Measurements from ENCODE around the gene GALNT18. TPM values are rescaled to one million over a fixed set of nuclear protein-coding genes. Genes with fewer than 3 reads are reported as not detected.

Gene GALNT18
- 1.5 and 6.6 TPM in 2 replicates for total RNA-seq (2014; rRNA removed; shearing (Covaris generic))

DNA sequence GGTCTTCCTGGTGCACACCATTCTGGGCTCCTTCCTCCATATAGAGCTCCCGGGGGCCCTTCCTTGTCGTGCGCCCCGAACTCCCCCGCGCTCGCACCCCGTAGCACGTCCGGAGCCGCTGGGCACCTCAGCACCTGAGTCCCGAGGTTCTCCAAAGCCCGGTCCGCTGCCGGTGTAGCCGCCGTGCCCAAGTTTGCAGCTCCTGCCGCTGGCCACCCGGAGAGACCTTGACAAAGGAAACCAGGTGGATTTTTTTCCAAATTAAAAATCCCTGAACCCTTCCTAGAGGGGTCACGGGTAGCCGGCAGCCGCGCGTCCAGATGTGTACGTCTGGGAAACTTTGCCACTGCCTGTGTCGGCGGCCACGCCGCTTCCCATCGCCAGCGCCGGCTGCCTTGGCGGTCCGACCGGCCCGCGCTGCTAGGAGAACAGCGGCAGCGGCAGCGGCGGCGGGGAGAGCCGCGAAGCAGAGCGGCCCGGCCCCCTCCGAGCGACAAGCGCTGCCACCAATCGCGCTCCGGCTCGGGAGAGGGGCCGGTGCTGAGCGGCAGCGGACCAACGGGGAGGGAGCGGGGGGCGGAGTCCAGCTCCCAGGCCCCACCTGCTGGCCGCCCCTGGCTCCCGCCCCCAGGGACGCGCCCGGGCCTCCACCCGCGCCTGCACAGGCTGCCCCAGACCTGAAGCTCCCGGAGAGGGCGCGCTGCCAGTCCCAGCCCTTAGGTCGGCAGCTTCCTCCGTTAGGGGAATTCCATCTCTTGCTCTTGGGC lies at the start of gene GALNT18:
Gene GALNT18, minus strand, starts transcription at position 433 of the 767 bp plus-strand sequence.
- peaks cover 17% of the 10 kb centered on the region for H3K4me1 ChIP-seq (replicated peaks)
- no peaks in the 10 kb centered on the region for H3K9me3 ChIP-seq (replicated peaks)
- no peaks in the 10 kb centered on the region for H3K36me3 ChIP-seq
- peak; percentile 94 to 96 for DNase-seq (ENCODE audit: low read depth in 1 of 2, low spot score in 2 of 2)
- no peak within 1 kb of the TSS for H3K27ac ChIP-seq
- H3K27me3 ChIP-seq (replicated peaks), result peaks cover 22% of the 10 kb centered on the region
- peak within 1 kb of the TSS; percentile 40 for H3K4me3 ChIP-seq

DNA sequence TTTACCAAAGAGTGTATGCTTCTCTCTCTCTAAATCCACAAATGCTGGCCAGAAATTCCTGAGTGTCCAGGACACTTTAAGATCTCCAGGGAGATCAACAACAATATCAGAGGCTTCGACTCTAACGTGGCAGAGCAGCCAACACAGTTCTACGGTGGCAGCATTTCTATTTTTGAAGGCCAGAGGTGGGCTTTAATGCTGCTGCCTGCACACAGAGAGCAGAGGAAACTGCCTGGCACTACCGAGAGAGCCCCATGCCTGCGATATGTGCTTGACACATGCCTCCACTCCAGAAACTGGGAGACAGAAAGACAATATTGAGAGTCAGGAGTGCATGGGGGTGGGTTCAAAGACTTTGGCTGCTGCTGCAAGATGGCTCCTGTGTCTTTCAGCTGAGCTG lies 48.8 kb upstream of the GALNT18 start:
- Histone ChIP-seq H3K27me3 (replicated peaks) (peaks cover 6% of the 10 kb centered on the region), H3K4me3 (no peak overlapping the region), H3K9me3 (replicated peaks) (peaks cover 5% of the 10 kb centered on the region), H3K27ac (no peak overlapping the region), H3K36me3 (no peaks in the 10 kb centered on the region), H3K4me1 (replicated peaks) (no peaks in the 10 kb centered on the region)
- no peak for DNase-seq (ENCODE audit: low read depth in 1 of 2, low spot score in 2 of 2)

DNA sequence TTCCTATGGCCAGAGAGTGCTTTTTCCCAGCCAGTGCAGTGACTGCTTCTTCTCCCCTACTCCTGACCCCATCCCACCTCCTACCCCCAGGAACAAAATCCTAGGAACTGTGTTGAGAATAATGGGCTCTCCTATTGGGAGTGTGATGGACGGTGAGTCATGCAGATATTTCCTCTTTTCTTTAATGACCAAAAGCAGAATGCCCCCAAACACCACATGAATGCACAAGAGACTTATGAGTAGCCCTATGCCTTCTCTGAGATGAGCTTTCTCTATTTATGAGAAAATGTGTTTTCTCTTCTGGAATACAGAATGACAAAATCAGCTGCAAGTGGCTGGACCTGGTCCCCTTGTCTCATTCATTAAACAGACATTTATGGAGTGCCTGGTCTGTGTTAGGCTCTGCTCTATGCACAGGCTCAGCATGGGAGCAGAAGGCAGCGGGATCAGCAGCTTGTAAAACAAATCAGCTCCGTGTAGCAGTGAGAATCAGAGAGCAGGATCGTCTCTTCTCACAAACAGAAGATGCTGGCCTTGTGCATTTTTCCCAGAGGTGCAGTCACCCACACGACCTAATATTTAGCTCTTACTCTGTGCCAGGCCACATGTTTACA lies 47.5 kb upstream of the GALNT18 start:
- Histone ChIP-seq H3K27me3 (replicated peaks) (peaks cover 6% of the 10 kb centered on the region), H3K4me1 (replicated peaks) (no peaks in the 10 kb centered on the region), H3K9me3 (replicated peaks) (peaks cover 5% of the 10 kb centered on the region), H3K36me3 (no peaks in the 10 kb centered on the region), H3K27ac (no peak overlapping the region), H3K4me3 (no peak overlapping the region)
- no peak for DNase-seq (ENCODE audit: low read depth in 1 of 2, low spot score in 2 of 2)

DNA sequence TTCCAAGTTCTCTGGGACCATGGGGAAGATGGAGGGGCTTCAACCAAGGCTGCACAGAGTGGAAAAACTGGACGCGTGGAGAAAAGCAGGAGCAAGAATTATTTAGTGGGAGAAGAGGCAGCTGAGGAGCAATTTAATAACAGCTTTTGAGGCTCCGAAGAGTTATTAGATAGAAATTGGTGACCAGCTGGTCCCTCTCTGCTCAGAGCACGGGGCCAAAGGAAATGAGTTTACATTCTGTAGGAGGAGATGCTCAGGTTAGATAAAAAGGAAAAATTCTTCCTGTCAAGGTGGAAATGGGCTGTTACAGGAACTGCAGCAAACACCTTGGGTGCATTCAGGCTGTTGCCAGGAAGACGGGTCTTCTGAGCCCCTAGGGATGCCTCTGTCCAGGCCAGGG lies 47.0 kb upstream of the GALNT18 start:
- DNase-seq (ENCODE audit: low read depth in 1 of 2, low spot score in 2 of 2), result no peak
- H3K9me3 ChIP-seq (replicated peaks), result peaks cover 5% of the 10 kb centered on the region
- H3K27ac ChIP-seq, result no peak overlapping the region
- H3K36me3 ChIP-seq, result no peaks in the 10 kb centered on the region
- H3K4me1 ChIP-seq (replicated peaks), result no peaks in the 10 kb centered on the region
- peaks cover 11% of the 10 kb centered on the region for H3K27me3 ChIP-seq (replicated peaks)
- no peak overlapping the region for H3K4me3 ChIP-seq

DNA sequence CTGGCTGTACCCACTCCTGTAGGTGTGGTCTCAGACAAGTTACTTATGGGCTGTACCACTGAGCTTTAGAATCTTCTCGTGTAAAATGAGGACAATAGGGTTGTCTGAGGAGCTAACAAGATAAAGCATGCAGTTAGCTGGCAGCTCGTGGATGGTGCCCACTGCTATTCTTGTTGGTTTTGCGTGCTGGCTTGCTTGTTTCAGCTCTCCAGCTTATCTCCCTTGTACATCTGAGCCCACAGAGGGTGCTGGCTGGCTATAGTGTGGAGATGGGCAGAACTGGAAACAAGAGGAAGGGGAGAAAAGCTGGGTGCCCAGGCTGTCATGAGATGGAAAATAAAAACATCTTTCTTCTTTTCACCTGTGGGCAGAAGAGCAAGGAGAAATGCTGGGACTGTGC lies 46.5 kb upstream of the GALNT18 start:
- DNase-seq (ENCODE audit: low read depth in 1 of 2, low spot score in 2 of 2), result no peak
- Histone ChIP-seq H3K27me3 (replicated peaks) (peaks cover 16% of the 10 kb centered on the region), H3K36me3 (no peaks in the 10 kb centered on the region), H3K27ac (no peak overlapping the region), H3K4me1 (replicated peaks) (no peaks in the 10 kb centered on the region), H3K4me3 (no peak overlapping the region), H3K9me3 (replicated peaks) (peaks cover 5% of the 10 kb centered on the region)

DNA sequence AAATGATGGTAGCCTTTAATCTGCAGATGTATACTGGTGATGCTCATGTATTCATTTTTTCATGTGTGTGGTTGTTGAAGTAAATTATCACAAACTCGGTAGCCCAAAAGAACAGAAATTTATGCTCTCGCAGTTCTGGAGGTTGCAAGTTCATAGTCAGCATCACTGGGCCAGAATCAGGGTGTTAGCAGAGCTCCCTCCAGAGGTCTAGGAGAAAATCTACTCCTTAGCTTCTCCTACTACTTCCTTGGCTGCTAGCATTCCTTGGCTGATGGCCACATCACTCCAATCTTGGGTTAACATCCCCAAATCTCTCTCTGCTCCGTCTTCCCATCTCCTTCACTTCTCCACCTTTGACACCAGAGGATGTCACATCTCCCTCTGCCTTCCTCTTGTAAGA lies 45.3 kb upstream of the GALNT18 start:
- Histone ChIP-seq H3K27ac (no peak overlapping the region), H3K4me3 (no peak overlapping the region), H3K36me3 (no peaks in the 10 kb centered on the region), H3K4me1 (replicated peaks) (no peaks in the 10 kb centered on the region), H3K9me3 (replicated peaks) (peaks cover 5% of the 10 kb centered on the region), H3K27me3 (replicated peaks) (peaks cover 18% of the 10 kb centered on the region)
- no peak for DNase-seq (ENCODE audit: low read depth in 1 of 2, low spot score in 2 of 2)

DNA sequence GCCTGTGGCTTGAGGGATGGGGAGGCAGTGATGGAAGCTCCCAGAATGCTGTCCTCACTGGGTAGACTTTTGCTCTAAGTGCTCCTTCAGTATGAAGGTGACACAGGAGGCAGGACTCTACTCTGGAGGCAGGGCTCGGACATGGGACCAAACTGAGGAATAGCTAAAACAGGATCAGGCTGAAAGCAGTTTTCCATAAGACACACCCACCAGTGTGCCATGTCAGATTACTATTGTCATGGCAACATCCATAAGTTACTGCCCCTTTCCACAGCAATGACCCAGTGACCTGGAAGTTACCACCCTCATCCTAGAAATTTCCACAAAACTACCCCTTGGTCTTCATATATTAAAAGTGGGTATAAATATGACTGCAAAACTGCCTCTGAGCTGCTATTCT lies 43.6 kb upstream of the GALNT18 start:
- DNase-seq (ENCODE audit: low read depth in 1 of 2, low spot score in 2 of 2), result no peak
- Histone ChIP-seq H3K4me1 (replicated peaks) (no peaks in the 10 kb centered on the region), H3K9me3 (replicated peaks) (peaks cover 5% of the 10 kb centered on the region), H3K27ac (no peak overlapping the region), H3K27me3 (replicated peaks) (peaks cover 18% of the 10 kb centered on the region), H3K4me3 (no peak overlapping the region), H3K36me3 (no peaks in the 10 kb centered on the region)

DNA sequence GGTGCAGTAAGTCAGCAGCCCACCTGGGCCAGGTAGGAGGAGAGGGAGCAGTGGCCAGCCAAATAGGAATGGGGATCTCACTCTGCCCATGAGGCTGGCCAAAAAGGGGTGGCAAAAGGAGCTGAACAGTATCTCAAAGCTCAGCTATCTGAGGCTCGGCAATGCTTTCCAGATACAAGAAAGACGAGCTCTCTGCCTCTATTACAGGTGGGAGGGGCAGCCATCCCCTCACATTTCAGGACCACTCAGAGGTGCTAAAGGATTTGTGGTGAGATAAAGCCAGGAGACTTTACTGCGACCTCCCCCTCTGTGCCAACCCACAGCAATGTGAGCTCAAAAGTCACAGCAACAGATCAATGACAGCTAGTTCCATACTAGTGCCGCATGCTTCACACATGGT lies 42.1 kb upstream of the GALNT18 start:
- no peak overlapping the region for H3K27ac ChIP-seq
- no peaks in the 10 kb centered on the region for H3K36me3 ChIP-seq
- H3K4me1 ChIP-seq (replicated peaks), result no peaks in the 10 kb centered on the region
- peaks cover 12% of the 10 kb centered on the region for H3K27me3 ChIP-seq (replicated peaks)
- H3K9me3 ChIP-seq (replicated peaks), result peaks cover 5% of the 10 kb centered on the region
- no peak for DNase-seq (ENCODE audit: low read depth in 1 of 2, low spot score in 2 of 2)
- no peak overlapping the region for H3K4me3 ChIP-seq

DNA sequence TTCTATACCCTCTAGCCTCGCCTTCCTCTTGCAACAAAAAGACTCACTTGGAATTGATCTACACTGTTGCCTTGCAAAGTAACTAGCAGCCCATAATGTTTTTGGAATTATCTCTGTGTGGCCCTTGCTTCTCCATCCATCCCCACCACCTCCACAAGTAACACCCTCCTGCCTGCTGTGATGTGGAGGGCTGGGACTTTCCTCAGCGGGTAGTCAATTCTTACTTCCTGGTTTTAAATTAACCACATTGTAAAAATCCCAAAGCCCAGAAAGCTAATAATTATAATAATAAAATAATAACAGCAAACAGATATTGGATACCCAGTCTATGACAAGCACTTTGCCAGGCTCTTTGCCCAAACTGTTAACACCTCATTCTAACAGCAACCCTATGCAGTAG lies 40.8 kb upstream of the GALNT18 start:
- Histone ChIP-seq H3K9me3 (replicated peaks) (peaks cover 5% of the 10 kb centered on the region), H3K36me3 (no peaks in the 10 kb centered on the region), H3K27me3 (replicated peaks) (peaks cover 12% of the 10 kb centered on the region), H3K4me1 (replicated peaks) (no peaks in the 10 kb centered on the region), H3K27ac (no peak overlapping the region), H3K4me3 (no peak overlapping the region)
- DNase-seq (ENCODE audit: low read depth in 1 of 2, low spot score in 2 of 2), result no peak

DNA sequence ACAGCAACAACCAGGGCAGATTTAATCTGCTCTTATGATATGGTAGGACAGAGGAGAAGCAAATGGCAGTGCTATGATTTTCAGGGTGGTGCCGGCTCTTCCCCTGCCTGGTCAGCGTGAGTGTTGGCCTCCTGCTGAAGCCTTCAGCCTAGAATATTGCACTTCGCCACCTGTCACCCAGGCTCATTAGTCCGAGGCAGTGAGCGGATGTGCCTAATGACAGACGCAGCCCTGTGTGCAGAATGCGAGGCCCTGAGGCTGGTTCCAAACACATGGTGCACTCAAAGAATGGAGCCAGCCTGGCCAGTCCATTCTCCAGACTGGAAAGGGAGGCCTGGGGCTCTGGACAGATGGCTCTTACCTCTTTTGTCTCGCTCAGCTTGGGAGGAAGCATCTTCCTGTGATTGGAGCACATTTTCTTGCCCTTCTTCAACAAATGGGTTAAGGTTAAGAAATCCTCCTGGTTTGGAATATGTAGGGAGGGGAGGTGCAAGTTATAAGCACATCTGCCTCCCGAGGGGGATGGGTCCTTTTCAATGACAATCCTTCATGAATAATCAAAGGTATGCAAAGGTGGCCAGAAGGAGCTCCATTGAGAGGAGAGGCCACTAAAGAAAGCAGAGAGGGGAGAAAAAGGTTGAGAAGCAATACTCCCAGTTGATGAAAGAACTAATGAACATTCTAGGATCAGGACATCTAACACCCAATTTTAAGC lies 39.7 kb upstream of the GALNT18 start:
- no peak for DNase-seq (ENCODE audit: low read depth in 1 of 2, low spot score in 2 of 2)
- H3K9me3 ChIP-seq (replicated peaks), result no peaks in the 10 kb centered on the region
- H3K27me3 ChIP-seq (replicated peaks), result peaks cover 12% of the 10 kb centered on the region
- H3K4me3 ChIP-seq, result no peak overlapping the region
- H3K36me3 ChIP-seq, result no peaks in the 10 kb centered on the region
- H3K27ac ChIP-seq, result no peak overlapping the region
- H3K4me1 ChIP-seq (replicated peaks), result no peaks in the 10 kb centered on the region

DNA sequence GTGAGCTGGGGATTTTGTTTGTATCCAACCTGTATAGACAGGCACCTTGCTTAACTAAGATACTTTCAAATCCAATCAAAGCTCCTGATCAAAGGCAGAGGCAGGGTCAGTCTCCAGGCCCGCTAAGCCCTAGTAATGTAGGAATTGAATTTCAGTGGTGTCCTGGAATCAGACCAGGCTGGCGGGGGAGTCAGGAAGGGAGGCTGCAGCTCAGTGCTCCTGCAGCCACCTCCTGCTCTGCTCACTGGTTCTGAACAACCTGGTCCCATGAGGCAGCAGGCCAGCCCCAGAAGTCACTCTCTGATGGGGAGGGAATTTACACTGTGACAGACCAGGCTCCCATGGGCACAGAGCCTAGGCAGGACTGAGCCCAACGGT lies 38.5 kb upstream of the GALNT18 start:
- H3K27ac ChIP-seq, result no peak overlapping the region
- no peaks in the 10 kb centered on the region for H3K4me1 ChIP-seq (replicated peaks)
- no peaks in the 10 kb centered on the region for H3K9me3 ChIP-seq (replicated peaks)
- DNase-seq (ENCODE audit: low read depth in 1 of 2, low spot score in 2 of 2), result no peak
- no peak overlapping the region for H3K4me3 ChIP-seq
- no peaks in the 10 kb centered on the region for H3K36me3 ChIP-seq
- peaks cover 12% of the 10 kb centered on the region for H3K27me3 ChIP-seq (replicated peaks)

DNA sequence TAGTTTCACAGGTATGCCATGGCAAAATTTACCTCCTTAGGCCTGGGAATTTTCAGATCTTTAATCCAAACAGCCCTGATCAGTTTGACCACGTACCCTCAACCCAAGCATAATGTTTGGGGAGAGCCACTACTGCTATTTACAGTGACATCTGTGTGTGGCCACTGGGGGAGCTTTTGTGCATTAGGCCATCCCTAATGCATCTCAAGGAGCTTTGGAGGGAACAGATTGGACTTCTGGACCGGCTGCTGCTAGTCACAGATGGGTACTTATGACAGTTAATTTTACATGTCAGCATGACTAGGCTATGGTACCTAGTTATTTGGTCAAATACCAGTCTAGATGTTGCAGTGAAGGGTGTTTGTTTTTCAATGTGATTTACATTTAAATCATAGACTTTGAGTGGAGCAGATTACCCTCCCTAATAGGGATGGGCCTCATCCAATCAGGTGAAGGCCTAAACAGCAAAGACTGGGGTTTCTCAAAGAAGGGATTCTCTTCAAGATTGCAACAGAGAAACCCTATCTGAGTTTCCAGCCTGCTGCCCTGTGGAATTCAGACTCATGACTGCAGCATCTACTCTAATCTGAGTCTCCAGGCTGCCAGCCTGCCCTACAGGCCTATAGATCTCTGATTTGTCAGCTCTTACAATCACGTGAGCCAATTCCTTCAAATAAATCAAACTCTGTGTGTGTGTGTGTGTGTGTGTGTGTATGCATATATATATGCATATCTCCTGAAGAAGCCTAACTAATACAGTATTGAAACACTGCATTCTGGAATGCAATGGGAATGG lies 38.0 kb upstream of the GALNT18 start:
- Histone ChIP-seq H3K9me3 (replicated peaks) (no peaks in the 10 kb centered on the region), H3K27me3 (replicated peaks) (peaks cover 12% of the 10 kb centered on the region)

DNA sequence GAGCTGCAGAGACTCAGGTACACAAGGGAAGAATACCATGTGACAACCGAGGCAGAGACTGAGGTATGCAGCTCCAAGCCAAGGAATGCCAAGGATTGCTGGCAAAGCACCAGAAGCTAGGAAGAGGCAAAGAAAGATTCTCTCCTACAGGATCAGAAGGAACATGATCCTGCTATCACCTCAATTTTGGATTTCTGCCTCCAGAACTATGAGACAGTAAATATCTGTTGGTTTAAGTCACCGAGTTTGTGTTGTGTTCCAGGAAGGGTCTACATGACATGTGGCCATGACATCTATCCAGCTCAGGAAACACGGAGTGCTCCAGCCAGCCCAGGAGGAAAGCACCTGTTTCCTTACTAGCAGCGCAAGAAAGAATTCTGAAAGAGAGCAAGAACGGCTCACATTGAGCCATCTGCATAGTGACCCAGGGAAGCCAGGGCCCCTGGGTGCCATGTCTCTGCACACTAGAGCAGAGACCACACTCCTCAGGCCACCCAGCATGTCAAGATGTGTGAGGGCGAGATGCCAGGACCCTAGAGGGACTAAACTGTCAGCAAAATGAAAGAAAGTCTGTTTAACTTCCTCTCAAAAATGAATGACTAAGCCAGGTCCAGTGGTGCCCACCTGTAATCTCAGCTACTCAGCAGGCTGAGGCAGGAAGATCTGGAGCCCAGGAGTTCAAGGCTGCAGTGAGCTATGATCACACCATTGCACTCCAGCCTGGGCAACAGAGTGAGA lies 35.6 kb upstream of the GALNT18 start:
- Histone ChIP-seq H3K36me3 (no peaks in the 10 kb centered on the region), H3K27ac (no peak overlapping the region), H3K27me3 (replicated peaks) (peaks cover 3% of the 10 kb centered on the region; the same call in 1 of the 2 replicates), H3K4me3 (no peak overlapping the region), H3K9me3 (replicated peaks) (no peaks in the 10 kb centered on the region), H3K4me1 (replicated peaks) (no peaks in the 10 kb centered on the region)
- no peak for DNase-seq (ENCODE audit: low read depth in 1 of 2, low spot score in 2 of 2)

More for the DNA sequence above, 38.0 kb upstream of the GALNT18 start:
- no peak for DNase-seq (ENCODE audit: low read depth in 1 of 2, low spot score in 2 of 2)
- H3K4me1 ChIP-seq (replicated peaks), result no peaks in the 10 kb centered on the region
- H3K4me3 ChIP-seq, result no peak overlapping the region
- no peaks in the 10 kb centered on the region for H3K36me3 ChIP-seq
- H3K27ac ChIP-seq, result no peak overlapping the region
